Stimulated activated CD4-positive, alpha-beta T cell treated with anti-CD3 and anti-CD28 coated beads, Interleukin-4, amount 100 ng/mL, for 48 hours (primary cell): ENCODE measurements around the gene KIF5A.

Experiments
- DNase-seq, 2 donors: peaks; one replicate each; pipeline ENCODE4 v3.0.0-alpha.2; 2020; ENCODE audit warnings: low read depth in 2 of 2

KIF5A gene

GRCh38 chr12:57520053-57520818 lies 29.6 kb upstream of the KIF5A start, which contains the start of gene DDIT3:
DDIT3 (minus strand) TSS chr12:57520514; CDS start chr12:57517406, 3,108 bp downstream.
- DNase-seq = peak; percentile 99 to 100

- DNase-seq = no peak
Observed at GRCh38 chr12:57521525-57522010, 28.3 kb upstream of the KIF5A start.

GRCh38 chr12:57522011-57522886 lies 27.6 kb upstream of the KIF5A start, which contains the start of gene MBD6:
MBD6 (plus strand) TSS chr12:57522824; CDS start chr12:57524304, 1,480 bp downstream.
- peak; percentile 85 for DNase-seq

- DNase-seq = no peak
Observed at GRCh38 chr12:57522887-57523705, 26.7 kb upstream of the KIF5A start.

- DNase-seq = no peak
Observed at GRCh38 chr12:57523706-57524614, 25.9 kb upstream of the KIF5A start.

GRCh38 chr12:57524814-57525614 lies 24.8 kb upstream of the KIF5A start:
- DNase-seq = no peak

- no peak for DNase-seq
Observed at GRCh38 chr12:57525615-57526383, 24.0 kb upstream of the KIF5A start.

- DNase-seq = no peak
Observed at GRCh38 chr12:57526477-57527126, 23.2 kb upstream of the KIF5A start.

- DNase-seq = no peak
Observed at GRCh38 chr12:57527184-57527583, 22.7 kb upstream of the KIF5A start.

GRCh38 chr12:57528176-57528575 lies 21.7 kb upstream of the KIF5A start:
- DNase-seq = no peak

- no peak for DNase-seq
Observed at GRCh38 chr12:57528831-57529555, 20.9 kb upstream of the KIF5A start.

GRCh38 chr12:57529831-57530230 lies 20.0 kb upstream of the KIF5A start:
- no peak for DNase-seq

GRCh38 chr12:57530396-57531142 lies 19.3 kb upstream of the KIF5A start:
- DNase-seq = no peak

GRCh38 chr12:57531836-57532235 lies 18.0 kb upstream of the KIF5A start:
- no peak for DNase-seq

- DNase-seq = no peak
Observed at GRCh38 chr12:57533108-57533507, 16.7 kb upstream of the KIF5A start.

- no peak for DNase-seq
Observed at GRCh38 chr12:57534250-57534649, 15.6 kb upstream of the KIF5A start.

- no peak for DNase-seq
Observed at GRCh38 chr12:57534991-57535543, 14.8 kb upstream of the KIF5A start.
